Activated CD4-positive, alpha-beta T cell treated with anti-CD3 and anti-CD28 coated beads for 1 hour (primary cell): ENCODE data around the gene CDC42BPB.

Experiments used
- DNase-seq: peaks from one replicate; pipeline ENCODE4 v3.0.0-alpha.2; 2020

Gene CDC42BPB

GRCh38 chr14:102892651-102893050 lies 164.7 kb downstream of the CDC42BPB start:
- DNase-seq = no peak

GRCh38 chr14:102891556-102891955 lies 165.8 kb downstream of the CDC42BPB start:
- DNase-seq = no peak

DNA sequence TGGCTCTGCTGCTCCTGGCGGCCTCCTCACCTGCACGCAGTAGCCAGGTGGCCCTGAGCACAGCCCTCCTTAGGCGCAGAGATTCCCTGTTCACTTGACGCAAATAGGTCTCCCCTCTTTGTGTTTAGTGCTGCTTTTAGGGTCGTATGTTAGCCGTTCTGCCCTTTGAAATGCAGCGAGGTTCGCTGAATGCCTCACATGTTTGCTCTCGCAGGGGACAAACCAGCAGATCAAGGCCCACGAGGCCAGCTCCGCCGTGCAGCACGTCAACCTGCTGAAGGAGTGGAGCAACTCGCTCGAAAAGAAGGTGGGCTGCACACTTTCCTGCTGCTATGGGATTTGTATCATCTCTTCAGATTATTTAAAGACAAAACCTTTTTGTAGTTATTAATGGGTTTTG lies 166.2 kb downstream of the CDC42BPB start:
- no peak for DNase-seq

DNA sequence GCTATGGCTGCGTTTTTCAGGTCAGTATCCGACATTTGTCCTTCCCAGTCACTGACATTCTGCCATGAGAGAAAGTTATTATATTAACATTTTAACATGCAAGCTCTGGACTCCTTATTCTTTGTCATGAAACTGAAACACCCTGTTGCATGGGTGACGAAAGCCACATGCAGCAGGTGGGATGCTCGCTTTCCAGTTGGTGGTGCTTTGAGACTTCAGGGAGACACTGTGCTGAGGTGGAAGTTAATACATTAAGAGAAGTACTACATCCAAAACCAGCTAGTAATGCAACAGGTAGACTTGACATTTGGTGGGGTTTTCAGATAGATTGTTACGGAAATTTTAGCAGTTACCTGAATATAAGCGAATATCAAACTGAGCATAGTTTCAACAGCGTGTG lies 167.7 kb downstream of the CDC42BPB start:
- DNase-seq = no peak

GRCh38 chr14:102888748-102889147 lies 168.6 kb downstream of the CDC42BPB start:
- no peak for DNase-seq

- DNase-seq = no peak
These were observed 171.5 kb downstream of the CDC42BPB start for GRCh38 chr14:102885737-102886447.

DNA sequence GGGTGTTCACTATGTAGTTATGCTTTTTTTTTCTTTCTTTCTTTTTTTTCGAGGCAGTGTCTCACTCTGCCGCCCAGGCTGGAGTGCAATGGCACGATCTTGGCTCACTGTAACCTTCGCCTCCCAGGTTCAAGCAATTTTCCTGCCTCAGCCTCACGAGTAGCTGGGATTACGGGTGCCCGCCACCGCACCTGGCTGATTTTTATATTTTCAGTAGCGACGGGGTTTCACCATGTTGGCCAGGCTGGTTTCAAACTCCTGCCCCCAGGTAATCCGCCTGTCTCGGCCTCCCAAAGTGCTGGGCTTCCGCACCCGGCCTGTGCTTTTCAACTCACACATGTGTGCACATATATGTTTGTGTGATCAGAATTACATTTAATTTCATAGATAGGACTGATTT lies 173.8 kb downstream of the CDC42BPB start:
- DNase-seq = no peak

DNA sequence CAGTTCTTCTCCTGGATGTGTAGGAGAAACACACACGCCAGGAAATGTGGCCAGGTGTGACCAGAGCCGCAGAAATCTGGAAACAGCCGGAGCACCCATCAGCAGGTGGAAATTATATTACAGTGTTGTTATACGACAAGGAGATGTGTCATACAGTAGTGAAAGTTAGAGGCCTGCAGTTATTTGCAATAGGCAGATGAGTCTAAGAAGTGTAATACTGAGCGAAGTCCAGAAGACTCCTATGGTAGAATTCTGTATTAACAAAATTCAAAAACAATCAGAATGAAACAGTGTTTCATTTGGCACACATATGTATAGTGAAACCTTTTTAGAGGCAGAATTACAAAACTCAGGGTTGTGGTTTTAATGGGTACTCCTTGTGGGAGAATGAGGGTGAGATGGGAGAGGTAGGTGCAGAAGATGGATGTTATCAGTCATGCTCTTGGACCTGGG lies 174.2 kb downstream of the CDC42BPB start:
- no peak for DNase-seq
